ENCODE results near the gene LRRC23. TPM values are rescaled to one million over a fixed set of nuclear protein-coding genes. Genes with fewer than 3 reads are reported as not detected.

LRRC23 gene
- total and polyA plus RNA-seq, 2 of the 4 experiments (the other 2 are of a cell fraction), result 11.1 to 11.4 TPM

GRCh38 chr12:6950811-6951540 lies 46.4 kb downstream of the LRRC23 start, which contains the start of gene PTPN6:
TSS of gene PTPN6 (plus strand) at chr12:6951356. CDS start at chr12:6951513, 157 bp downstream.
- H2AFZ ChIP-seq (replicated peaks; ENCODE audit: low read length, poor library complexity), result peak within 1 kb of the TSS; percentile 72
- no peak within 1 kb of the TSS for H2BK15ac ChIP-seq (ENCODE audit: low read depth, low read length)
- no peak within 1 kb of the TSS for H3K4me3 ChIP-seq (ENCODE audit: insufficient read depth, low read depth, low read length)
- H4K91ac ChIP-seq (ENCODE audit: insufficient read depth, low read depth, low read length), result no peak within 1 kb of the TSS
- H3K79me1 ChIP-seq (ENCODE audit: low read depth in 1 of 2, low read length in 2 of 2), result peaks cover 0 to under 1% of the 10 kb centered on the region in 2 experiments; a peak in 1 of 4 replicates
- no peak within 1 kb of the TSS for H3K4ac ChIP-seq (ENCODE audit: low read depth, low read length)
- TF ChIP-seq RCOR1 (IDR thresholded peaks at IDR 0.05; ENCODE audit: insufficient replicate concordance, low read length) (no peak), RAD21 (IDR thresholded peaks at IDR 0.05; ENCODE audit: low read length) (no peak), MAFK (IDR thresholded peaks at IDR 0.05; ENCODE audit: low read depth, low read length) (no peak), CHD1 (IDR thresholded peaks at IDR 0.05; ENCODE audit: low read depth, low read length) (no peak), BHLHE40 (IDR thresholded peaks at IDR 0.05; ENCODE audit: low read depth, low read length) (no peak), MAZ (IDR thresholded peaks at IDR 0.05; ENCODE audit: borderline replicate concordance, low read depth, low read length) (no peak), ELK1 (IDR thresholded peaks at IDR 0.05; ENCODE audit: borderline replicate concordance, low read depth, low read length) (no peak), CTCF (conservative IDR thresholded peaks at IDR 0.05; ENCODE audit: low read depth, low read length) (no peak), RFX5 (IDR thresholded peaks at IDR 0.05; ENCODE audit: low read depth, low read length) (no peak), SMC3 (IDR thresholded peaks at IDR 0.05; ENCODE audit: low read depth, low read length) (no peak), POLR2A (IDR thresholded peaks at IDR 0.05; ENCODE audit: low read depth, low read length) (no peak), FOS (IDR thresholded peaks at IDR 0.05; ENCODE audit: low read depth, low read length) (no peak), CEBPB (IDR thresholded peaks at IDR 0.05; ENCODE audit: low read depth, low read length) (no peak), MXI1 (IDR thresholded peaks at IDR 0.05; ENCODE audit: borderline replicate concordance, low read depth, low read length) (no peak)
- no peak within 1 kb of the TSS for H3K23ac ChIP-seq (ENCODE audit: low read depth, low read length)
- H4K5ac ChIP-seq (ENCODE audit: low read depth, low read length), result no peak within 1 kb of the TSS
- H2BK120ac ChIP-seq (ENCODE audit: low read depth, low read length), result no peak within 1 kb of the TSS
- H3K4me2 ChIP-seq (ENCODE audit: low read depth, low read length), result no peak within 1 kb of the TSS
- no peak within 1 kb of the TSS for H3K18ac ChIP-seq (ENCODE audit: low read depth, low read length)
- BruUV-seq (replicated peaks), result no TSS peak
- ATAC-seq (ENCODE audit: low read depth), result no peak
- in situ Hi-C loops (cut with MboI; ENCODE audit: low sequenced_read_pairs), result no loop called here
- H3K27me3 ChIP-seq (ENCODE audit: control insufficient read depth, insufficient read depth, low read length), result no peaks in the 10 kb centered on the region
- H4K8ac ChIP-seq (ENCODE audit: low read depth in 2 of 2, low read length in 2 of 2), result no peak within 1 kb of the TSS
- no peak within 1 kb of the TSS for H3K27ac ChIP-seq (ENCODE audit: insufficient read depth, low read length)
- dilution Hi-C loops (cut with HindIII; ENCODE audit: low sequenced_read_pairs, unreplicated experiment), result no loop called here
- H2BK20ac ChIP-seq (ENCODE audit: low read depth, low read length), result no peak within 1 kb of the TSS
- no peak for DNase-seq
- no peak within 1 kb of the TSS for H3K14ac ChIP-seq (replicated peaks; ENCODE audit: low read depth, low read length)
- WGBS, 2 experiments (ENCODE audit: extremely low coverage in 2 of 2, insufficient read length in 1 of 2), result 79% methylated on average over 14 of the region's 25 CpGs; no CpG with 5 or more reads in 1 of the 2 experiments
- no peaks in the 10 kb centered on the region for H4K20me1 ChIP-seq (ENCODE audit: insufficient read depth, low read length)
- no peak within 1 kb of the TSS for H2BK5ac ChIP-seq (ENCODE audit: low read depth, low read length, poor library complexity, severe bottlenecking)
- no peak within 1 kb of the TSS for H2AK5ac ChIP-seq (ENCODE audit: low read depth, low read length)
- intact Hi-C loops (cut with micrococcal nuclease), result no loop called here
- H3K9me3 ChIP-seq (ENCODE audit: control insufficient read depth, insufficient read depth, low read length), result no peaks in the 10 kb centered on the region
- no peak within 1 kb of the TSS for H3K56ac ChIP-seq (ENCODE audit: extremely low read depth, insufficient read depth, low read length)
- no peak within 1 kb of the TSS for H3K9ac ChIP-seq (ENCODE audit: low read depth, low read length)
- ChIA-PET POLR2A (ENCODE audit: unreplicated experiment) (no interaction called here), CTCF (no interaction called here)
- H2AK9ac ChIP-seq (replicated peaks; ENCODE audit: low read depth, low read length, poor library complexity), result peak within 1 kb of the TSS; percentile 55
- no peaks in the 10 kb centered on the region for H3K36me3 ChIP-seq (ENCODE audit: control insufficient read depth, insufficient read depth, low read length)
- 0 out of 2 replicates have a peak, but pooled peaks cover 2% of the 10 kb centered on the region for H3K4me1 ChIP-seq (ENCODE audit: control insufficient read depth, insufficient read depth, low read length)
- no peaks in the 10 kb centered on the region for H3K9me1 ChIP-seq (ENCODE audit: insufficient read depth, low read length)
